Mucosa of descending colon (tissue), 3 donors: ENCODE data around the gene LIPF. TPM values are rescaled to one million over a fixed set of nuclear protein-coding genes. Genes with fewer than 3 reads are reported as not detected.

Experiments used
- ATAC-seq: fragments of 200-7000 bp; cut with Tn5 transposase; one replicate; pipeline ENCODE4 v1.9.1; 2020; ENCODE audit warnings: mild to moderate bottlenecking, moderate library complexity
- DNase-seq, 3 donors: peaks; one replicate each; pipeline ENCODE4 v3.0.0-alpha.2; 2020
- H3K36me3 ChIP-seq: fragments of 200-600 bp; one replicate; pipeline ENCODE4 v1.8.0; 2021; ENCODE audit warnings: low read depth, mild to moderate bottlenecking
- H3K4me1 ChIP-seq: fragments of 200-600 bp; one replicate; pipeline ENCODE4 v1.8.0; 2021; ENCODE audit warnings: low read depth, mild to moderate bottlenecking
- H3K4me3 ChIP-seq: fragments of 200-600 bp; one replicate; pipeline ENCODE4 v1.8.0; 2021; ENCODE audit warnings: mild to moderate bottlenecking
- H3K9me3 ChIP-seq: fragments of 200-600 bp; one replicate; pipeline ENCODE4 v1.8.0; 2021; ENCODE audit warnings: mild to moderate bottlenecking
- CTCF ChIP-seq: fragments of 200-600 bp; IDR thresholded peaks from one replicate; pipeline ENCODE4 v1.8.0; 2022; ENCODE audit warnings: antibody characterized with exemption, mild to moderate bottlenecking
- intact Hi-C, 2 donors: fragments of 100-400 bp; cut with DNase I in 1 of 2; cut with micrococcal nuclease in 1 of 2; formaldehyde crosslinking; loops; one replicate each; pipeline versions ENCODE4 v1.11.0 to v1.11.1; 2022; cut with DNase I, micrococcal nuclease
- total RNA-seq, 3 donors: library from RNA; stranded (reverse); fragmentation: NEBNext Ultra II Directional in 2 of 3; extraction: Animal tissue kit (Norgen Biotek cat#: 25700) in 2 of 3; gene quantifications; one replicate each; pipeline versions ENCODE4 v1.2.1 to v1.2.4, GENCODE V29; 2021 to 2023
- donor health status: DM: no; HTN: no; CAD: no; lungs with moderate emphysema.
- donor health status: DM: no; HTN: no; CAD: no.
- donor health status: DM: no; HTN: yes; CAD: no.

The LIPF gene
- total RNA-seq, 3 donors from 2014 or later: not detected

DNA sequence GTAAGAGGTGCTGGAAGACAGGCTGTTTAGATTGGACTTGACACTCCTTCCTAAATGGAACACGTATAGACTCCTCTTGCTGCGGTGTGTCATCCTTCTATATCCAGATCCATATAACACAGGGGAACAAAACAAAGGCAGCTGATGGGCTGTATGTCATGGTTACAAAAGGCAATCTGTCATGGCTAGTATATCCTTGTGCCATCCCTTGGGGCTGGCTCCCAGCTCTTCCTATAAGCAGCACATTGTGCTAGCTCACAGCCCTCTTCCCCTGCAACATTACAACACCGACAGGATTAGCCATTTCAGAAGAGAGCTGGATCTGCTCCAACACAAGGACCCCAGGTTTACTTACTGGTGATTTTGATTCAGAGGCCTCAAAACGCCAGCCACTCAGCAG, 57.1 kb downstream of the LIPF start:
- Histone ChIP-seq H3K4me1 (no peaks in the 10 kb centered on the region), H3K9me3 (no peaks in the 10 kb centered on the region), H3K36me3 (no peaks in the 10 kb centered on the region), H3K4me3 (no peak overlapping the region)
- TF ChIP-seq CTCF: no peak
- DNase-seq (no peak), ATAC-seq (no peak)
- intact Hi-C loops: no loop called here

GRCh38 chr10:88725798-88726197, 61.6 kb downstream of the LIPF start:
- intact Hi-C loops: no loop called here
- Histone ChIP-seq H3K4me3 (no peak overlapping the region), H3K36me3 (no peaks in the 10 kb centered on the region), H3K9me3 (no peaks in the 10 kb centered on the region), H3K4me1 (no peaks in the 10 kb centered on the region)
- peak; percentile 55 for ATAC-seq
- no peak for DNase-seq
- TF ChIP-seq CTCF: no peak

- no peaks in the 10 kb centered on the region for H3K36me3 ChIP-seq
- no peak for TF ChIP-seq CTCF
- intact Hi-C loops: no loop called here
- DNase-seq (peak in 2 of 3 donors; percentile 30 to 50), ATAC-seq (no peak)
- H3K4me3 ChIP-seq: no peak overlapping the region
- no peaks in the 10 kb centered on the region for H3K4me1 ChIP-seq
- H3K9me3 ChIP-seq: no peaks in the 10 kb centered on the region
Measured at GRCh38 chr10:88728107-88728763, 64.0 kb downstream of the LIPF start.

Other genes starting within 250 kb of the LIPF start
- gene RNLS, start 81.1 kb upstream of the LIPF start, total RNA-seq: 10 to 100 TPM in 2 of 3 donors, 1 to 10 TPM in 1; 9.8 to 12.1 (median 11.8) TPM
- under 1 TPM in 2 of 3 donors, not detected in 1; 0.12 to 0.34 TPM for gene LIPJ, start 77.7 kb upstream of the LIPF start, total RNA-seq
- gene LIPK, start 41.8 kb downstream of the LIPF start, total RNA-seq: not detected
- gene LIPN, start 95.6 kb downstream of the LIPF start, total RNA-seq: not detected
- not detected for gene LIPM, start 138.3 kb downstream of the LIPF start, total RNA-seq
- 10 to 100 TPM in 2 of 3 donors, 1 to 10 TPM in 1; 9.0 to 30.6 (median 18.9) TPM for gene ANKRD22, start 187.4 kb downstream of the LIPF start, total RNA-seq
- gene STAMBPL1, start 215.8 kb downstream of the LIPF start, total RNA-seq: 10 to 100 TPM; 19.2 to 44.2 (median 20.0) TPM